GM12878 (cell line): Measurements from ENCODE around the gene DGKK. TPM values are rescaled to one million over a fixed set of nuclear protein-coding genes. Genes with fewer than 3 reads are reported as not detected.

ENCODE experiments used
- ATAC-seq: fragments of 200-7000 bp; cut with Tn5 transposase; 3 replicates; pipeline ENCODE4 v1.9.1; 2020; ENCODE audit warnings: mild to moderate bottlenecking, moderate library complexity
- BruUV-seq: library from RNA; stranded (reverse); fragments of 400-500 nt; replicated peaks from 2 replicates; lab custom pipeline; 2021; lab: Mats Ljungman, UMichigan
- CTCF ChIA-PET: fragments of 300-600 bp; sonication (Branson Sonifier 250); formaldehyde crosslinking; extraction: SDS; loops from one replicate; lab custom pipeline; 2021; ENCODE audit warnings: inconsistent platforms; lab: Yijun Ruan, JAX
- POLR2A ChIA-PET: fragments of 350-600 bp; formaldehyde crosslinking; extraction: SDS; loops from one replicate; lab custom pipeline; 2021; ENCODE audit warnings: inconsistent platforms; lab: Charles Lee
- RAD21 ChIA-PET: fragments of 300-600 bp; sonication (Branson Sonifier 250); formaldehyde crosslinking; loops from one replicate; lab custom pipeline; 2023; ENCODE audit warnings: antibody characterized with exemption; ENCODE audit not compliant: unreplicated experiment; lab: Charles Lee
- SMC1A ChIA-PET: fragments of 300-600 bp; sonication (Branson Sonifier 250); formaldehyde crosslinking; loops from one replicate; lab custom pipeline; 2023; ENCODE audit not compliant: unreplicated experiment, uncharacterized antibody; lab: Charles Lee
- DNase-seq: peaks from one replicate; pipeline ENCODE4 v3.0.0-alpha.2; 2011; ENCODE audit warnings: low read depth, low spot score
- FAIRE-seq: peaks from 3 replicates; lab custom pipeline; 2011; peaks lifted over from hg19 to GRCh38; lab: Jason Lieb, UNC
- H2AFZ ChIP-seq: 2 replicates; pipeline ENCODE4 v1.6.0; 2011; ENCODE audit warnings: low read depth, low read length, control low read depth; ENCODE audit not compliant: control insufficient read depth
- H3K27ac ChIP-seq: 2 replicates; pipeline ENCODE4 v1.5.1; 2011; ENCODE audit warnings: control low read depth; ENCODE audit not compliant: control insufficient read depth, insufficient read depth
- H3K27me3 ChIP-seq, 2 experiments: replicated peaks in 1 of 2; 2 replicates each; pipeline versions ENCODE4 v1.6.0 to v1.6.1; 2011; ENCODE audit warnings: low read length in 1 of 2; ENCODE audit not compliant: control insufficient read depth in 2 of 2, insufficient read depth in 2 of 2
- H3K36me3 ChIP-seq, 2 experiments: 2 replicates each; pipeline ENCODE4 v1.5.1; 2011; ENCODE audit warnings: low read length in 1 of 2; ENCODE audit not compliant: control insufficient read depth in 2 of 2, insufficient read depth in 2 of 2
- H3K4me1 ChIP-seq: 2 replicates; pipeline ENCODE4 v1.6.1; 2011; ENCODE audit warnings: mild to moderate bottlenecking, low read length, moderate library complexity, mixed read lengths; ENCODE audit not compliant: control insufficient read depth, insufficient read depth
- H3K4me2 ChIP-seq: 2 replicates; pipeline ENCODE4 v1.6.0; 2011; ENCODE audit warnings: control low read depth; ENCODE audit not compliant: control insufficient read depth, insufficient read depth
- H3K4me3 ChIP-seq: fragments of 200-600 bp; sonication (generic); 2 replicates; pipeline ENCODE4 v1.5.1; 2016
- H3K79me2 ChIP-seq: 2 replicates; pipeline ENCODE4 v1.6.0; 2011; ENCODE audit warnings: low read length; ENCODE audit not compliant: control insufficient read depth, insufficient read depth
- H3K9ac ChIP-seq: 2 replicates; pipeline ENCODE4 v1.8.0; 2011; ENCODE audit warnings: low read length, control low read depth, mixed read lengths; ENCODE audit not compliant: control insufficient read depth, insufficient read depth
- H3K9me3 ChIP-seq: replicated peaks from 3 replicates; pipeline ENCODE4 v1.5.1; 2011; ENCODE audit warnings: mild to moderate bottlenecking, low read length; ENCODE audit not compliant: control insufficient read depth, insufficient read depth
- H4K20me1 ChIP-seq: 2 replicates; pipeline ENCODE4 v1.6.0; 2011; ENCODE audit not compliant: control insufficient read depth, insufficient read depth
- CBX5 ChIP-seq: sonication (generic); IDR thresholded peaks from 2 replicates; pipeline ENCODE4 v1.6.1; 2016; ENCODE audit warnings: low read depth, moderate library complexity, mild to moderate bottlenecking, inconsistent platforms
- CEBPB ChIP-seq, 2 experiments: fragments of 150-350 bp in 1 of 2; IDR thresholded peaks; 2 replicates each; pipeline ENCODE4 v1.6.1; 2012 to 2014; ENCODE audit warnings: low read depth in 2 of 2, low read length in 2 of 2, borderline replicate concordance in 1 of 2, inconsistent platforms in 1 of 2
- FOXM1 ChIP-seq: IDR thresholded peaks from 2 replicates; pipeline ENCODE4 v1.6.1; 2012; ENCODE audit warnings: low read depth, mild to moderate bottlenecking, inconsistent platforms, low read length, moderate library complexity
- NFXL1 ChIP-seq: fragments of 450-650 bp; IDR thresholded peaks from 2 replicates; pipeline ENCODE4 v1.6.1; 2017; ENCODE audit warnings: antibody characterized with exemption, mild to moderate bottlenecking, borderline replicate concordance
- NFYB ChIP-seq: IDR thresholded peaks from 2 replicates; pipeline ENCODE4 v1.6.1; 2011; ENCODE audit warnings: low read depth, mild to moderate bottlenecking, low read length, improper control_type of control experiment, moderate library complexity; ENCODE audit not compliant: insufficient read depth
- NRF1 ChIP-seq: conservative IDR thresholded peaks from 2 replicates; pipeline ENCODE4 v1.6.1; 2011; ENCODE audit warnings: mild to moderate bottlenecking, low read depth, low read length, improper control_type of control experiment
- RAD51 ChIP-seq: fragments of 450-650 bp; IDR thresholded peaks from 2 replicates; pipeline ENCODE4 v1.6.1; 2016; ENCODE audit warnings: moderate library complexity, mild to moderate bottlenecking, inconsistent platforms
- RFX5 ChIP-seq: IDR thresholded peaks from 2 replicates; pipeline ENCODE4 v1.6.1; 2011; ENCODE audit warnings: low read depth, low read length, improper control_type of control experiment
- RUNX3 ChIP-seq: IDR thresholded peaks from 2 replicates; pipeline ENCODE4 v1.6.1; 2012; ENCODE audit warnings: low read length, inconsistent platforms
- SP1 ChIP-seq: IDR thresholded peaks from one replicate; pipeline ENCODE4 v1.6.1; 2011; ENCODE audit warnings: low read depth, low read length
- SUPT20H ChIP-seq: IDR thresholded peaks from 2 replicates; pipeline ENCODE4 v1.6.1; 2011; ENCODE audit warnings: low read depth, mild to moderate bottlenecking, low read length, moderate library complexity, borderline replicate concordance; ENCODE audit not compliant: control insufficient read depth
- TAF1 ChIP-seq: IDR thresholded peaks from 2 replicates; pipeline ENCODE4 v1.6.1; 2011; ENCODE audit warnings: mild to moderate bottlenecking, low read depth, low read length, borderline replicate concordance
- TCF3 ChIP-seq: IDR thresholded peaks from 2 replicates; pipeline ENCODE4 v1.6.1; 2012; ENCODE audit warnings: low read depth, mild to moderate bottlenecking, low read length, borderline replicate concordance; ENCODE audit not compliant: insufficient read depth
- ZBED1 ChIP-seq: IDR thresholded peaks from 2 replicates; pipeline ENCODE4 v1.6.1; 2016; ENCODE audit warnings: borderline replicate concordance
- WGBS: methylation state at CpG from one replicate; pipeline ENCODE4 v1.1.6; 2016; ENCODE audit warnings: low lambda C conversion rate; ENCODE audit not compliant: insufficient replicate concordance, insufficient coverage; ENCODE audit errors: missing lambda C conversion rate; 5-methylcytosine and 5-hydroxymethylcytosine counted together
- in situ Hi-C: fragments of 300-500 bp; cut with MboI; formaldehyde crosslinking; loops from 9 replicates; pipeline ENCODE4 v1.14.3; 2018; ENCODE audit warnings: mixed read lengths
- intact Hi-C: fragments of 100-400 bp; cut with micrococcal nuclease; formaldehyde crosslinking; loops from one replicate; pipeline ENCODE4 v1.14.2; 2022; ENCODE audit not compliant: unreplicated experiment
- polyA plus RNA-seq, 11 experiments: library from polyadenylated mRNA; depleted of rRNA in 4 of 11; unstranded in 6 of 11; stranded (reverse) in 5 of 11; fragments of >200 nt; fragmentation: Nextera tagmentation in 4 of 11; fragmentation: Illumina TruSeq in 1 of 11; extraction: Ambion mirVana in 4 of 11; extraction: Trizol in 1 of 11; gene quantifications; 1 replicate in 1 of 11; 2 replicates in 10 of 11; pipeline versions ENCODE4 v1.2.1 to v1.2.3, GENCODE V29; 2011 to 2016; ENCODE audit warnings: inconsistent platforms in 2 of 11, missing spikeins in 2 of 11, low read depth in 1 of 11
- total RNA-seq, 4 experiments: library from RNA; depleted of rRNA in 3 of 4; stranded (reverse); fragments of >200 nt in 3 of 4; fragmentation: Illumina TruSeq in 1 of 4; extraction: Trizol in 1 of 4; gene quantifications; 2 replicates each; pipeline versions ENCODE4 v1.2.1 to v1.2.3, GENCODE V29; 2013 to 2021
- TF ChIP-seq, protein P1 (sequence below): IDR thresholded peaks from 2 replicates; pipeline ENCODE4 v1.6.1; 2012; ENCODE audit warnings: low read depth, low read length, improper control_type of control experiment
- TF ChIP-seq, protein P2 (sequence below): IDR thresholded peaks from 2 replicates; pipeline ENCODE4 v1.6.1; 2012; ENCODE audit warnings: low read length, inconsistent platforms

Gene DGKK
- total and polyA plus RNA-seq, 10 of the 15 experiments (the other 5 are each of a cell fraction or from before 2014, with no cell fraction given): under 0.01 to 0.03 TPM; not detected in 8

DNA sequence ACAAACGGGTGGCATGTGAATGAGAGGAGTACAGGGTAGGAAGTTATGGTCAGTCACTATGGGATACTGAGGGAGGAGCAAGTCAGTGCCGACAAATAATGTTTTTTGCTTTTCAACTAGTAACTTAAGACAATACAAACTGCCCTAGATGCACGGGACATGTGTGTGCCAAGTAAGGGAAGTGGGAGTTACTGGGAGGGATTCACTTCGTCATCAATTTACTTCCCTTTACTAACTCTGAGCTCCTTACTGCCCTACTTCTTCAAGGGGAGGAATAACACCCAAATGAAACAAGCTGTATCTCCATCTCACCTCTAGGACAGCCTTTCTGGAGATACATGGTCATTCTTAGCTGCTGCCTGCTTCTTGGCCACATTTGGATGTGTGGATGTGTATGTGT, 97.7 kb downstream of the DGKK start (continued):
- TF ChIP-seq SUPT20H: no peak
- TF ChIP-seq, protein P1, sequence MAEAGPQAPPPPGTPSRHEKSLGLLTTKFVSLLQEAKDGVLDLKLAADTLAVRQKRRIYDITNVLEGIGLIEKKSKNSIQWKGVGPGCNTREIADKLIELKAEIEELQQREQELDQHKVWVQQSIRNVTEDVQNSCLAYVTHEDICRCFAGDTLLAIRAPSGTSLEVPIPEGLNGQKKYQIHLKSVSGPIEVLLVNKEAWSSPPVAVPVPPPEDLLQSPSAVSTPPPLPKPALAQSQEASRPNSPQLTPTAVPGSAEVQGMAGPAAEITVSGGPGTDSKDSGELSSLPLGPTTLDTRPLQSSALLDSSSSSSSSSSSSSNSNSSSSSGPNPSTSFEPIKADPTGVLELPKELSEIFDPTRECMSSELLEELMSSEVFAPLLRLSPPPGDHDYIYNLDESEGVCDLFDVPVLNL: no peak
- no peak for TF ChIP-seq FOXM1
- TF ChIP-seq, all 136 proteins: peak for 0

DNA sequence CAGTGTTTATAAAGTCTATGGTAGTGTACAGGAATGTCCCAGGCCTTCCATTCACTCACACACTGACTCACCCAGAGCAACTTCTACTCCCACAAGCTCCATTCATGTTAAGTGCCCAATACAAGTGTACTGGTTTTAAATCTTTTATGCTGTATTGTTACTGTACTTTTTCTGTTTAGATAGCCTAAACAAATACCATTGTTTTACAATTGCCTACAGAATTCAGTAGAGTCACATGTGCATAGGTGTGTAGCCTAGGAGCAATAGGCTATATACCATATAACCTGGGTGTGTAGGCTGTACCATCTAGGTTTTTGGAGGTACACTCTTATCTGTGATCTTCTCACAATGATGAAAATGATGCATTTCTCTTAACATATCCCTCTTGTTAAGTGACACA, 126.7 kb downstream of the DGKK start:
- no peak overlapping the region for H3K4me3 ChIP-seq
- no peaks in the 10 kb centered on the region for H3K79me2 ChIP-seq
- in situ Hi-C loops (no loop called here), intact Hi-C loops (no loop called here)
- POLR2A ChIA-PET: no interaction called here
- SMC1A ChIA-PET: interaction anchor here (1.1 to 1.4 kb wide), 2 partner anchors 17 to 30 kb away, joined by 3 to 4 read pairs; no protein-coding TSS in a partner anchor
- H3K9me3 ChIP-seq: no peaks in the 10 kb centered on the region
- no peak for ATAC-seq
- H3K4me1 ChIP-seq: no peaks in the 10 kb centered on the region
- H3K9ac ChIP-seq: no peak overlapping the region
- H3K36me3 ChIP-seq: no peaks in the 10 kb centered on the region
- no peak overlapping the region for H3K4me2 ChIP-seq
- H3K27me3 ChIP-seq: no peaks in the 10 kb centered on the region
- no peak for FAIRE-seq
- no peak for DNase-seq
- RAD21 ChIA-PET: no interaction called here
- no peak overlapping the region for H3K27ac ChIP-seq
- CTCF ChIA-PET: no interaction called here
- no peak for TF ChIP-seq RUNX3
- TF ChIP-seq, all 136 proteins: peak for 0
- H2AFZ ChIP-seq: no peak overlapping the region
- no TSS peak for BruUV-seq
- H4K20me1 ChIP-seq: no peaks in the 10 kb centered on the region

DNA sequence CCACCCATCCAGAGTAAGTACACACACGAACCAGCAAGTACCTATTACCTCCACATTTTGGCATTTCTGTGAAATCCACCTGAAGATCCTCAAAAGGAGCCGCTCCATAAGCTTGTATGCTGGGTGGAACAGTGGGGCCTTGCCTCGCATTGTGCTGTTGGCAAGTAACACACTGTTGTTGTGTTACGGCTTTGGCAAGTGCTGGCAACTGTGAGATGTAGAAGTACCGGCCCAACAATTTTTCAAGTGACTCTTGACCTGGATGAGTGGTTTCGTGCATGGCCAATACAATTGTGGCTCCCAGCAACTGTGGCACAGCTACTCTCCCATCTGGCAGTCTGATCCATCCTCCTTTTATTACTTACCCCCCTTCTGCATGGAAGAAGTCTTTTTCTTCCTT, 137.3 kb downstream of the DGKK start:
- WGBS: 38% methylated on average over 6 of the region's 6 CpGs
- H3K4me3 ChIP-seq: no peak overlapping the region
- H2AFZ ChIP-seq: no peak overlapping the region
- SMC1A ChIA-PET: no interaction called here
- no peak overlapping the region for H3K27ac ChIP-seq
- H3K36me3 ChIP-seq: no peaks in the 10 kb centered on the region
- H3K27me3 ChIP-seq: no peaks in the 10 kb centered on the region
- POLR2A ChIA-PET: no interaction called here
- H3K4me2 ChIP-seq: no peak overlapping the region
- no peaks in the 10 kb centered on the region for H3K9me3 ChIP-seq
- no peaks in the 10 kb centered on the region for H4K20me1 ChIP-seq
- intact Hi-C loops (no loop called here), in situ Hi-C loops (no loop called here)
- FAIRE-seq (no peak), DNase-seq (no peak), ATAC-seq (no peak)
- H3K9ac ChIP-seq: no peak overlapping the region
- no TSS peak for BruUV-seq
- no peaks in the 10 kb centered on the region for H3K4me1 ChIP-seq
- CTCF ChIA-PET: no interaction called here
- RAD21 ChIA-PET: no interaction called here
- no peaks in the 10 kb centered on the region for H3K79me2 ChIP-seq
- TF ChIP-seq RFX5 (no peak), ZBED1 (no peak), NFYB (no peak), RAD51 (no peak), CEBPB (IDR thresholded peaks at IDR 0.05; ENCODE audit: borderline replicate concordance in 1 of 2, low read depth in 2 of 2, low read length in 2 of 2) (no peak), CBX5 (no peak), SP1 (no peak), NFXL1 (no peak), TCF3 (no peak), SUPT20H (no peak), NRF1 (no peak), TAF1 (no peak)
- TF ChIP-seq, protein P2, sequence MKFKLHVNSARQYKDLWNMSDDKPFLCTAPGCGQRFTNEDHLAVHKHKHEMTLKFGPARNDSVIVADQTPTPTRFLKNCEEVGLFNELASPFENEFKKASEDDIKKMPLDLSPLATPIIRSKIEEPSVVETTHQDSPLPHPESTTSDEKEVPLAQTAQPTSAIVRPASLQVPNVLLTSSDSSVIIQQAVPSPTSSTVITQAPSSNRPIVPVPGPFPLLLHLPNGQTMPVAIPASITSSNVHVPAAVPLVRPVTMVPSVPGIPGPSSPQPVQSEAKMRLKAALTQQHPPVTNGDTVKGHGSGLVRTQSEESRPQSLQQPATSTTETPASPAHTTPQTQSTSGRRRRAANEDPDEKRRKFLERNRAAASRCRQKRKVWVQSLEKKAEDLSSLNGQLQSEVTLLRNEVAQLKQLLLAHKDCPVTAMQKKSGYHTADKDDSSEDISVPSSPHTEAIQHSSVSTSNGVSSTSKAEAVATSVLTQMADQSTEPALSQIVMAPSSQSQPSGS: no peak
